Neural cell (in vitro differentiated cells): Measurements from ENCODE around the gene EPYC. TPM values are rescaled to one million over a fixed set of nuclear protein-coding genes. Genes with fewer than 3 reads are reported as not detected.

Experiments used
- H2AFZ ChIP-seq: fragments of 200-600, 300-800 bp; sonication (generic), shearing (Covaris generic); 2 replicates; pipeline ENCODE4 v1.6.0; 2014; ENCODE audit warnings: low read depth, mild to moderate bottlenecking, antibody characterized with exemption, low read length, moderate library complexity
- H3F3A ChIP-seq: fragments of 200-600 bp; shearing (Covaris generic); 2 replicates; pipeline ENCODE4 v1.6.1; 2016; ENCODE audit warnings: mild to moderate bottlenecking, moderate library complexity, mixed read lengths, antibody characterized with exemption, low read length; ENCODE audit not compliant: insufficient read depth, poor library complexity, severe bottlenecking
- H3K27ac ChIP-seq: fragments of 200-600, 300-800 bp; sonication (generic), shearing (Covaris generic); 2 replicates; pipeline ENCODE4 v1.5.1; 2014; ENCODE audit warnings: mild to moderate bottlenecking, low read length, moderate library complexity
- H3K27me3 ChIP-seq: fragments of 300-800, 200-600 bp; sonication (generic), shearing (Covaris generic); 2 replicates; pipeline ENCODE4 v1.6.0; 2014; ENCODE audit warnings: mild to moderate bottlenecking, low read depth, low read length, moderate library complexity; ENCODE audit not compliant: insufficient read depth
- H3K36me3 ChIP-seq: fragments of 300-800, 200-600 bp; sonication (generic), shearing (Covaris generic); 2 replicates; pipeline ENCODE4 v1.5.1; 2014; ENCODE audit warnings: mild to moderate bottlenecking, antibody characterized with exemption, low read length, moderate library complexity; ENCODE audit not compliant: insufficient read depth
- H3K4me2 ChIP-seq: fragments of 300-800, 200-600 bp; sonication (generic), shearing (Covaris generic); 2 replicates; pipeline ENCODE4 v1.6.0; 2014; ENCODE audit warnings: mild to moderate bottlenecking, low read length
- H3K4me3 ChIP-seq: fragments of 300-800, 200-600 bp; sonication (generic), shearing (Covaris generic); 2 replicates; pipeline ENCODE4 v1.5.1; 2014; ENCODE audit warnings: mild to moderate bottlenecking, low read length, moderate library complexity
- H3K79me2 ChIP-seq: fragments of 200-600 bp; shearing (Covaris generic); replicated peaks from 2 replicates; pipeline ENCODE4 v1.6.0; 2014; ENCODE audit warnings: mild to moderate bottlenecking, low read length, moderate library complexity; ENCODE audit not compliant: insufficient read depth
- H3K9ac ChIP-seq: fragments of 300-800, 200-600 bp; sonication (generic), shearing (Covaris generic); 2 replicates; pipeline ENCODE4 v1.6.1; 2016; ENCODE audit warnings: mild to moderate bottlenecking, low read length, mixed read lengths
- H3K9me2 ChIP-seq: fragments of 200-600 bp; shearing (Covaris generic); 2 replicates; pipeline ENCODE4 v1.6.1; 2016; ENCODE audit warnings: mild to moderate bottlenecking, low read length, mixed read lengths; ENCODE audit not compliant: insufficient read depth
- H3K9me3 ChIP-seq: fragments of 200-600, 300-800 bp; sonication (generic), shearing (Covaris generic); 2 replicates; pipeline ENCODE4 v1.6.1; 2016; ENCODE audit warnings: mild to moderate bottlenecking, mixed run types, low read length, moderate library complexity, mixed read lengths
- H4K20me1 ChIP-seq: fragments of 200-600 bp; shearing (Covaris generic); 2 replicates; pipeline ENCODE4 v1.6.1; 2016; ENCODE audit warnings: mild to moderate bottlenecking, mixed run types; ENCODE audit not compliant: insufficient read depth
- CTCF ChIP-seq: fragments of 450-650 bp; IDR thresholded peaks from 2 replicates; pipeline ENCODE4 v1.5.1; 2014; ENCODE audit warnings: antibody characterized with exemption, mild to moderate bottlenecking, moderate library complexity; ENCODE audit not compliant: poor library complexity, severe bottlenecking
- EP300 ChIP-seq: fragments of 450-650 bp; conservative IDR thresholded peaks from 2 replicates; pipeline ENCODE4 v1.6.1; 2014; ENCODE audit warnings: antibody characterized with exemption, mild to moderate bottlenecking, moderate library complexity; ENCODE audit not compliant: poor library complexity, severe bottlenecking
- EZH2 ChIP-seq: fragments of 200-600, 300-800 bp; shearing (Covaris generic), sonication (generic); IDR thresholded peaks from 2 replicates; pipeline ENCODE4 v1.6.1; 2014; ENCODE audit warnings: antibody characterized with exemption, low read length, borderline replicate concordance, mild to moderate bottlenecking; ENCODE audit not compliant: insufficient read depth, poor library complexity, severe bottlenecking
- MXI1 ChIP-seq: fragments of 450-650 bp; conservative IDR thresholded peaks from 2 replicates; pipeline ENCODE4 v1.6.1; 2014; ENCODE audit warnings: antibody characterized with exemption, mild to moderate bottlenecking; ENCODE audit not compliant: poor library complexity, severe bottlenecking
- POLR2AphosphoS5 ChIP-seq: IDR thresholded peaks from 2 replicates; pipeline ENCODE4 v1.6.1; 2012
- RAD21 ChIP-seq: fragments of 450-650 bp; conservative IDR thresholded peaks from 2 replicates; pipeline ENCODE4 v1.6.1; 2014; ENCODE audit warnings: antibody characterized with exemption, mild to moderate bottlenecking, moderate library complexity
- REST ChIP-seq: IDR thresholded peaks from 2 replicates; pipeline ENCODE4 v1.6.1; 2012; ENCODE audit warnings: borderline replicate concordance
- SMC3 ChIP-seq: fragments of 450-650 bp; conservative IDR thresholded peaks from 2 replicates; pipeline ENCODE4 v1.6.1; 2014; ENCODE audit warnings: antibody characterized with exemption, mild to moderate bottlenecking, moderate library complexity; ENCODE audit not compliant: poor library complexity
- TAF1 ChIP-seq: IDR thresholded peaks from 2 replicates; pipeline ENCODE4 v1.6.1; 2012; ENCODE audit warnings: low read depth
- polyA plus RNA-seq: library from polyadenylated mRNA; depleted of rRNA; stranded (reverse); fragments of >200 nt; gene quantifications from 2 replicates; pipeline ENCODE4 v1.2.3, GENCODE V29; 2014

The EPYC gene
- polyA plus RNA-seq, 1 donor from 2014 or later: not detected

GRCh38 chr12:91009319-91009950 is 4.7 kb upstream of the EPYC start:
- no peak for TF ChIP-seq RAD21
- H3K27ac ChIP-seq: no peak overlapping the region
- no peak overlapping the region for H3K4me2 ChIP-seq

GRCh38 chr12:91007531-91008290 is 2.9 kb upstream of the EPYC start:
- no peak overlapping the region for H3K4me2 ChIP-seq
- TF ChIP-seq EZH2 (no peak), CTCF (no peak), POLR2AphosphoS5 (no peak), TAF1 (no peak), EP300 (no peak), RAD21 (no peak)
- H3K79me2 ChIP-seq: no peaks in the 10 kb centered on the region
- H3K9me3 ChIP-seq: no peaks in the 10 kb centered on the region
- H3K27ac ChIP-seq: no peak overlapping the region
- H3K9me2 ChIP-seq: no peaks in the 10 kb centered on the region
- H3K4me3 ChIP-seq: no peak overlapping the region
- H3F3A ChIP-seq: no peaks in the 10 kb centered on the region
- H3K9ac ChIP-seq: no peak overlapping the region
- H3K36me3 ChIP-seq: no peaks in the 10 kb centered on the region
- no peak overlapping the region for H2AFZ ChIP-seq
- H4K20me1 ChIP-seq: no peaks in the 10 kb centered on the region
- H3K27me3 ChIP-seq: no peaks in the 10 kb centered on the region

More at GRCh38 chr12:91009319-91009950, 4.7 kb upstream of the EPYC start:
- no peaks in the 10 kb centered on the region for H3K9me2 ChIP-seq
- no peak overlapping the region for H2AFZ ChIP-seq
- no peaks in the 10 kb centered on the region for H3K79me2 ChIP-seq
- no peaks in the 10 kb centered on the region for H3F3A ChIP-seq
- no peak overlapping the region for H3K4me3 ChIP-seq
- no peak overlapping the region for H3K9ac ChIP-seq
- H4K20me1 ChIP-seq: no peaks in the 10 kb centered on the region
- H3K36me3 ChIP-seq: no peaks in the 10 kb centered on the region
- no peaks in the 10 kb centered on the region for H3K27me3 ChIP-seq
- H3K9me3 ChIP-seq: no peaks in the 10 kb centered on the region

- no peaks in the 10 kb centered on the region for H4K20me1 ChIP-seq
- H3K79me2 ChIP-seq: no peaks in the 10 kb centered on the region
- no peaks in the 10 kb centered on the region for H3K9me2 ChIP-seq
- no peak overlapping the region for H3K27ac ChIP-seq
- TF ChIP-seq RAD21 (no peak), CTCF (no peak), EZH2 (no peak), MXI1 (no peak), SMC3 (no peak), REST (no peak), TAF1 (no peak), EP300 (no peak), POLR2AphosphoS5 (no peak)
- no peaks in the 10 kb centered on the region for H3K27me3 ChIP-seq
- H3K4me3 ChIP-seq: no peak overlapping the region
- no peak overlapping the region for H2AFZ ChIP-seq
- no peaks in the 10 kb centered on the region for H3K36me3 ChIP-seq
- H3K9me3 ChIP-seq: no peaks in the 10 kb centered on the region
- H3K4me2 ChIP-seq: no peak overlapping the region
- no peak overlapping the region for H3K9ac ChIP-seq
- no peaks in the 10 kb centered on the region for H3F3A ChIP-seq
These were observed 1.0 kb downstream of the EPYC start for GRCh38 chr12:91003737-91004136.
